Measurements from ENCODE around the gene RABL2A. TPM values are rescaled to one million over a fixed set of nuclear protein-coding genes. Genes with fewer than 3 reads are reported as not detected.
"Not testable (repeated sequence)": the region's sequence is repeated elsewhere in the genome, so short reads cannot be mapped to it uniquely, and the experiment has no call there.

The RABL2A gene
- polyA plus RNA-seq, 5 donors = 51.2 to 63.8 (median 54.5) TPM

GRCh38 chr2:113677330-113677729 lies 50.3 kb downstream of the RABL2A start:
- DNase-seq = no peak

GRCh38 chr2:113679457-113679856 lies 52.4 kb downstream of the RABL2A start:
- no peak for DNase-seq

- DNase-seq = no peak
Observed at GRCh38 chr2:113685471-113685870, 58.4 kb downstream of the RABL2A start.

- DNase-seq = no peak
Observed at GRCh38 chr2:113686537-113686936, 59.5 kb downstream of the RABL2A start.

GRCh38 chr2:113690871-113691270 lies 63.8 kb downstream of the RABL2A start:
- not testable (repeated sequence) for DNase-seq

Other genes with a start within 250 kb of the RABL2A start
- gene ZNG1B, start 189.6 kb upstream of the RABL2A start, polyA plus RNA-seq (ENCODE audit: insufficient read depth in 1 of 5, insufficient read length in 5 of 5, low replicate concordance in 1 of 5) = 10 to 100 TPM; 38.1 to 59.7 (median 52.8) TPM
- under 1 TPM in 4 of 5 donors, not detected in 1; 0.13 to 0.25 (median 0.17) TPM for gene FOXD4L1, start 128.6 kb upstream of the RABL2A start, polyA plus RNA-seq (ENCODE audit: insufficient read depth in 1 of 5, insufficient read length in 5 of 5, low replicate concordance in 1 of 5)
- 100 to 1,000 TPM in 2 of 5 donors, 10 to 100 TPM in 3; 65.4 to 113 (median 93.1) TPM for gene SLC35F5, start 129.4 kb downstream of the RABL2A start, polyA plus RNA-seq (ENCODE audit: insufficient read depth in 1 of 5, insufficient read length in 5 of 5, low replicate concordance in 1 of 5)